Colonic mucosa (tissue), 4 donors: ENCODE results near the gene MTFMT. TPM values are rescaled to one million over a fixed set of nuclear protein-coding genes. Genes with fewer than 3 reads are reported as not detected.

Experiments used
- DNase-seq: peaks from one replicate; pipeline ENCODE4 v3.0.0-alpha.2; 2020
- H3K27ac ChIP-seq: fragments of 200-600 bp; one replicate; pipeline ENCODE4 v1.8.0; 2021
- H3K27me3 ChIP-seq: fragments of 200-600 bp; one replicate; pipeline ENCODE4 v1.8.0; 2021
- H3K36me3 ChIP-seq: fragments of 200-600 bp; one replicate; pipeline ENCODE4 v1.8.0; 2021
- H3K4me1 ChIP-seq: fragments of 200-600 bp; one replicate; pipeline ENCODE4 v1.8.0; 2021; ENCODE audit warnings: mild to moderate bottlenecking
- H3K4me3 ChIP-seq: fragments of 200-600 bp; one replicate; pipeline ENCODE4 v1.8.0; 2021
- H3K9ac ChIP-seq, 2 donors: one replicate each; pipeline ENCODE4 v1.7.0; 2013; ENCODE audit warnings: control low read depth in 2 of 2, low read depth in 2 of 2, low read length in 2 of 2
- H3K9me3 ChIP-seq: fragments of 200-600 bp; one replicate; pipeline ENCODE4 v1.8.0; 2021
- intact Hi-C: fragments of 100-400 bp; cut with DNase I; formaldehyde crosslinking; loops from one replicate; pipeline ENCODE4 v1.14.1; 2022
- total RNA-seq, 2 donors: library from RNA; stranded (reverse); fragmentation: NEBNext Ultra II Directional in 1 of 2; extraction: Animal tissue kit (Norgen Biotek cat#: 25700) in 1 of 2; gene quantifications; one replicate each; pipeline ENCODE4 v1.2.1, GENCODE V29; 2021
- TF ChIP-seq, protein P1 (sequence below): fragments of 200-600 bp; IDR thresholded peaks from one replicate; pipeline ENCODE4 v1.8.0; 2022; ENCODE audit warnings: antibody characterized with exemption, mild to moderate bottlenecking
- donor health status: healthy.
- donor health status: DM: no; HTN: no; CAD: no.
- donor health status: DM: no; HTN: no; CAD: no.

MTFMT gene
- total RNA-seq, 2 donors from 2014 or later: 22.1 to 25.9 TPM

DNA sequence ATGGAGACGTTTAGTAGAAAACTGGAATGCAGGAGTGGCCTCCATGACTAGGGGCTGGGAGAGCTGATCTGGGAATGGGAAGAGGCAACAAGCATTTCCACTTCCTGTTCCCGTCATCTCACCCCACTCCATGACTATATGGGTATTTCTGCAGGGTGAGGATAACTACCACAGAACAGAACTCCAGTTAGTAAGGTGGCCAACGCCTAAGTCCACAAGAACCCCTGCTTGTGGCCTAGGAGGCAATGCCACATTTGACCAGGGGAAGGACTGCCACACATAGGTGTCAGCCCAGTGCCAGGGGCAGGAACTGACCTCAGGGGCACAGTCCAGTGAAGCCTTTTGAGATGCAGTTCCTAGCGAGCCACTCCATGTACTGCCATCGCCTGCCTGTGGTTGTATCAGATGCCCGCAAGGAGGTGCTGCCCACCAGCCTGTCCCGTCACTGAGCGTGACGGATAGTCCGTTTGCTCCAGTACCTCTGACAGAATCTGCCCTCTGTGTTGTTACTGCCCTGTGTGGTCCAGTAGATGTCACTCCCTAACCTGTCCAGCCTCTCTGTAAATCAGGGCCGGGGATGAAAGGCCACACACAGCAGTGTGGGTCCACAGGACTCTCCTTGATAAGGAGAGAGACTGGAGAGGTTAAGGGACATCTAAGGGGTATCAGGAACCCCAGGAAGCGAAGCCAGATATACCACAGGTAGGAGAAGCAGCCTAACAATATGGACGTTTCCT lies 3.5 kb upstream of the MTFMT start:
- no peaks in the 10 kb centered on the region for H3K27me3 ChIP-seq
- no peaks in the 10 kb centered on the region for H3K36me3 ChIP-seq
- no peak overlapping the region for H3K4me3 ChIP-seq
- TF ChIP-seq, protein P1, sequence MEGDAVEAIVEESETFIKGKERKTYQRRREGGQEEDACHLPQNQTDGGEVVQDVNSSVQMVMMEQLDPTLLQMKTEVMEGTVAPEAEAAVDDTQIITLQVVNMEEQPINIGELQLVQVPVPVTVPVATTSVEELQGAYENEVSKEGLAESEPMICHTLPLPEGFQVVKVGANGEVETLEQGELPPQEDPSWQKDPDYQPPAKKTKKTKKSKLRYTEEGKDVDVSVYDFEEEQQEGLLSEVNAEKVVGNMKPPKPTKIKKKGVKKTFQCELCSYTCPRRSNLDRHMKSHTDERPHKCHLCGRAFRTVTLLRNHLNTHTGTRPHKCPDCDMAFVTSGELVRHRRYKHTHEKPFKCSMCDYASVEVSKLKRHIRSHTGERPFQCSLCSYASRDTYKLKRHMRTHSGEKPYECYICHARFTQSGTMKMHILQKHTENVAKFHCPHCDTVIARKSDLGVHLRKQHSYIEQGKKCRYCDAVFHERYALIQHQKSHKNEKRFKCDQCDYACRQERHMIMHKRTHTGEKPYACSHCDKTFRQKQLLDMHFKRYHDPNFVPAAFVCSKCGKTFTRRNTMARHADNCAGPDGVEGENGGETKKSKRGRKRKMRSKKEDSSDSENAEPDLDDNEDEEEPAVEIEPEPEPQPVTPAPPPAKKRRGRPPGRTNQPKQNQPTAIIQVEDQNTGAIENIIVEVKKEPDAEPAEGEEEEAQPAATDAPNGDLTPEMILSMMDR: peak; percentile 74
- peak; percentile 80 for DNase-seq
- intact Hi-C loops: loop anchor here (5.0 kb wide), 2 partner anchors 69 to 239 kb away; no protein-coding TSS in a partner anchor
- H3K9ac ChIP-seq: peak overlapping the region; percentile 13 to 40
- H3K9me3 ChIP-seq: no peaks in the 10 kb centered on the region
- H3K4me1 ChIP-seq: peaks cover 6% of the 10 kb centered on the region
- peak overlapping the region; percentile 16 for H3K27ac ChIP-seq

DNA sequence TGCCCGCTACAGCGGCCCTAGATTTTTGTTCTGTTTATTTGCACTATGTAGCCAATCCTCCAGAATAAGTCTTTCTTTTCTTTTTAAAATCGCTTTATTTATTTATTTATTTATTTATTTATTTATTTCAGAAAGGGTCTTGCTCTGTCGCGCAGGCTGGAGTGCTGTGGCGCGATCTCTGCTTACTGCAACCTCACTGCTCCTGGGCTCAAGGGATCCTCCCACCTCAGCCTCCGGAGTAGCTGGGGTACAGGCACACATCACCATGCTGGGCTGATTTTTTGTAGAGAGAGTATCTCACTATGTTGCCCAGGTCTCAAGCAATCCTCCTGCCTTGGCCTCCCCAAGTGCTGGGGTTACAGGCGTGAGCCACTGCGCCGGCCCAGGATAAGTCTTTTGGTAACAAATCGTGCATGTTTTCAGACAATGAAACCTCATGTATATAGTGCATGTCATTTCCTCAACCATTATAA lies 333 bp upstream of the MTFMT start:
- Histone ChIP-seq H3K36me3 (no peaks in the 10 kb centered on the region), H3K27me3 (no peaks in the 10 kb centered on the region), H3K9ac (no peak overlapping the region), H3K4me1 (peaks cover 6% of the 10 kb centered on the region), H3K4me3 (peak overlapping the region; percentile 96), H3K27ac (no peak overlapping the region), H3K9me3 (no peaks in the 10 kb centered on the region)
- TF ChIP-seq, protein P1: no peak
- no peak for DNase-seq
- intact Hi-C loops: loop anchor here (5.0 kb wide), 2 partner anchors 73 to 243 kb away; no protein-coding TSS in a partner anchor

DNA sequence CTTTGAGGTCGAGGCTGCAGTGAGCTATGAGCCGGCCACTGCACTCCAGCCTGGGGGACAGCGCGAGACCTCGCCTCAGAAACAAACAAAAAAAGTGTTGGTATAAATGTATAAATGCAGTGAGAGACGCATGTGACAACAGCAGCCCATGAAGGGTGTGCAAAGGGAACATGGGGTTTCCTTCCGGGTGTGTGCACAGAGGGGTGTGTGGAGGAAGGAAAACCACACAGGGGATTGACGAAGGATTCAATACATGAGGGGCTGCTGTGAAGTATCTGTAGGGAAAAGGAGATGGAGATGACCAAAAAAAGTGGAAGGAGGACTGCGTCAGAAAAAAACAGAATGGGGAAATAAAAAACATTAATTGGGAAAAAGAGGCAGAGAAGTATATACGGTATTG lies 1.1 kb downstream of the MTFMT start:
- Histone ChIP-seq H3K27ac (peak overlapping the region; percentile 66), H3K27me3 (no peaks in the 10 kb centered on the region), H3K36me3 (no peaks in the 10 kb centered on the region), H3K9me3 (no peaks in the 10 kb centered on the region), H3K4me3 (peak overlapping the region; percentile 96), H3K9ac (peak overlapping the region in 1 of 2 donors; percentile 91), H3K4me1 (no peaks in the 10 kb centered on the region)
- TF ChIP-seq, protein P1: no peak
- peak; percentile 57 for DNase-seq
- intact Hi-C loops: no loop called here

DNA sequence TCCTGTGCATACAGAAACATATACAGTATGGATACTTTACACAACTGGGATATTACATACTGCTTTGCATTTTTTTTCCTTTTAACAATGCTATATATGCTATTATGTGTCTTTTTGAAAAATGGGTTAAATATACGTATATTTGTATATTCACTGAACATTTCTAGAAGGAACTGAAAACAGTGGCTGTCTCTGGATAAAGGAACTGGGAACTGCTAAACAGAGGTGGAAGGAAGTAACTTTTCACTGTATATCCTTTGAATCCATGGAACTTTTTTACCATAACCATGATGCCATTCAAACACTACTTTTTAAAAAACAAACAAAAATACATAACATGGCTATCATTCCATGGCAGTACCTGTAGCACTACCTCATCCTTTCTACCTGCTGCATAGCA lies 1.8 kb downstream of the MTFMT start:
- H3K4me3 ChIP-seq: no peak overlapping the region
- H3K36me3 ChIP-seq: no peaks in the 10 kb centered on the region
- H3K4me1 ChIP-seq: no peaks in the 10 kb centered on the region
- peak overlapping the region in 1 of 2 donors; percentile 91 for H3K9ac ChIP-seq
- H3K27ac ChIP-seq: no peak overlapping the region
- TF ChIP-seq, protein P1: no peak
- intact Hi-C loops: no loop called here
- no peaks in the 10 kb centered on the region for H3K9me3 ChIP-seq
- H3K27me3 ChIP-seq: no peaks in the 10 kb centered on the region
- no peak for DNase-seq

DNA sequence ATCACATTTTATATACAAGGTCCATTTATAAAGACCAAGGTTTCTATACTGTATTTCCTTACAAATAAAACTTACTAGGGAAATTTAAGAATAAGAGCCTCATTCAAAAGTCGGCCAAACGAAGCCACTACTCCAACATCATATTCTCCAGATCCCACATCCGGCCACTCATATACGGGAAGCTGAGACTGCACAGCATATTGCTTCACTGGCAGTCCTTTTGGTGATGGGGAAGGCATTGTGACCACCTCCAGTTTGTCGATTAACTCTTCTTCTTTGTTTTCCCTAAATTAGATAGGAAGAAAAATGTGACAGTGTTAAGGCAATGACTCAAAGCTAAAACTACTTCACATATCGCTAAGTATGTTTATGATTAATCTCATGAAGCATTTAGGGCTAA lies 2.7 kb downstream of the MTFMT start:
- H3K4me3 ChIP-seq: no peak overlapping the region
- H3K36me3 ChIP-seq: no peaks in the 10 kb centered on the region
- H3K4me1 ChIP-seq: no peaks in the 10 kb centered on the region
- TF ChIP-seq, protein P1: no peak
- intact Hi-C loops: no loop called here
- DNase-seq: no peak
- no peaks in the 10 kb centered on the region for H3K9me3 ChIP-seq
- H3K27me3 ChIP-seq: no peaks in the 10 kb centered on the region
- H3K9ac ChIP-seq: no peak overlapping the region
- no peak overlapping the region for H3K27ac ChIP-seq
